ENCODE measurements around the gene KRTAP2-2. TPM values are rescaled to one million over a fixed set of nuclear protein-coding genes. Genes with fewer than 3 reads are reported as not detected.

The KRTAP2-2 gene
- total and polyA plus RNA-seq, 2 of the 4 experiments (the other 2 are of a cell fraction) = 0.17 TPM; not detected in 1

GRCh38 chr17:41026715-41027471, 28.1 kb downstream of the KRTAP2-2 start, which contains the start of gene KRTAP1-5:
Gene KRTAP1-5 (minus strand): TSS chr17:41027208. CDS start chr17:41027155, 53 bp downstream.
- Histone ChIP-seq H4K8ac (ENCODE audit: low read depth in 2 of 2, low read length in 2 of 2) (peak within 1 kb of the TSS in 1 of 2 experiments; percentile 74; a peak in 2 of 4 replicates), H3K4me2 (ENCODE audit: low read depth, low read length) (peak within 1 kb of the TSS; percentile 29), H2AK5ac (ENCODE audit: low read depth, low read length) (peak within 1 kb of the TSS; percentile 88), H2BK5ac (ENCODE audit: low read depth, low read length, poor library complexity, severe bottlenecking) (peak within 1 kb of the TSS; percentile 90), H2AK9ac (replicated peaks; ENCODE audit: low read depth, low read length, poor library complexity) (peak within 1 kb of the TSS; percentile 33), H4K20me1 (ENCODE audit: insufficient read depth, low read length) (no peaks in the 10 kb centered on the region), H3K4ac (ENCODE audit: low read depth, low read length) (peak within 1 kb of the TSS; percentile 75), H3K4me1 (ENCODE audit: control insufficient read depth, insufficient read depth, low read length) (peaks cover 13% of the 10 kb centered on the region), H3K36me3 (ENCODE audit: control insufficient read depth, insufficient read depth, low read length) (no peaks in the 10 kb centered on the region), H3K9ac (ENCODE audit: low read depth, low read length) (no peak within 1 kb of the TSS), H3K27me3 (ENCODE audit: control insufficient read depth, insufficient read depth, low read length) (no peaks in the 10 kb centered on the region), H3K18ac (ENCODE audit: low read depth, low read length) (peak within 1 kb of the TSS; percentile 91), H3K23ac (ENCODE audit: low read depth, low read length) (no peak within 1 kb of the TSS), H3K56ac (ENCODE audit: extremely low read depth, insufficient read depth, low read length) (no peak within 1 kb of the TSS), H3K27ac (ENCODE audit: insufficient read depth, low read length) (peak within 1 kb of the TSS; percentile 47), H4K5ac (ENCODE audit: low read depth, low read length) (peak within 1 kb of the TSS; percentile 56; the same call in 1 of the 2 replicates), H2BK20ac (ENCODE audit: low read depth, low read length) (peak within 1 kb of the TSS; percentile 57; the same call in 1 of the 2 replicates), H2AFZ (replicated peaks; ENCODE audit: low read length, poor library complexity) (peak within 1 kb of the TSS; percentile 40), H3K14ac (replicated peaks; ENCODE audit: low read depth, low read length) (peak within 1 kb of the TSS; percentile 73), H2BK15ac (ENCODE audit: low read depth, low read length) (peak within 1 kb of the TSS; percentile 93; the same call in 2 of the 3 replicates), H4K91ac (ENCODE audit: insufficient read depth, low read depth, low read length) (peak within 1 kb of the TSS; percentile 89), H3K9me3 (ENCODE audit: control insufficient read depth, insufficient read depth, low read length) (no peaks in the 10 kb centered on the region), H2BK120ac (ENCODE audit: low read depth, low read length) (peak within 1 kb of the TSS; percentile 60), H3K4me3 (ENCODE audit: insufficient read depth, low read depth, low read length) (no peak within 1 kb of the TSS), H3K9me1 (ENCODE audit: insufficient read depth, low read length) (peaks cover 7% of the 10 kb centered on the region), H3K79me1 (ENCODE audit: low read depth in 1 of 2, low read length in 2 of 2) (no peaks in the 10 kb centered on the region)
- peak; percentile 91 for DNase-seq
- WGBS, 2 experiments (ENCODE audit: extremely low coverage in 2 of 2, insufficient read length in 1 of 2) = 100% methylated on average over 2 of the region's 9 CpGs; no CpG with 5 or more reads in 1 of the 2 experiments
- TSS peak; percentile 94 for BruUV-seq (replicated peaks)
- ChIA-PET POLR2A (ENCODE audit: unreplicated experiment) (interaction anchor here (0.6 to 1.2 kb wide), 3 partner anchors 12 to 1074 kb away, joined by 3 to 8 read pairs (median 3); no protein-coding TSS in a partner anchor), CTCF (no interaction called here)
- in situ Hi-C loops (cut with MboI; ENCODE audit: low sequenced_read_pairs) (no loop called here), dilution Hi-C loops (cut with HindIII; ENCODE audit: low sequenced_read_pairs, unreplicated experiment) (no loop called here), intact Hi-C loops (cut with micrococcal nuclease) (no loop called here)
- ATAC-seq (ENCODE audit: low read depth) = peak; percentile 93
- TF ChIP-seq MAZ (IDR thresholded peaks at IDR 0.05; ENCODE audit: borderline replicate concordance, low read depth, low read length) = no peak
- 0 out of 2 replicates have a peak, but pooled peaks have one; percentile 28 for TF ChIP-seq FOS (IDR thresholded peaks at IDR 0.05; ENCODE audit: low read depth, low read length)
- peak; percentile 93 for TF ChIP-seq CEBPB (IDR thresholded peaks at IDR 0.05; ENCODE audit: low read depth, low read length)
- TF ChIP-seq POLR2A (IDR thresholded peaks at IDR 0.05; ENCODE audit: low read depth, low read length) = no peak
- TF ChIP-seq RCOR1 (IDR thresholded peaks at IDR 0.05; ENCODE audit: insufficient replicate concordance, low read length) = peak; percentile 28
- TF ChIP-seq MAFK (IDR thresholded peaks at IDR 0.05; ENCODE audit: low read depth, low read length) = no peak
- no peak for TF ChIP-seq RFX5 (IDR thresholded peaks at IDR 0.05; ENCODE audit: low read depth, low read length)
- TF ChIP-seq CTCF (conservative IDR thresholded peaks at IDR 0.05; ENCODE audit: low read depth, low read length) = no peak
- TF ChIP-seq ELK1 (IDR thresholded peaks at IDR 0.05; ENCODE audit: borderline replicate concordance, low read depth, low read length) = no peak
- TF ChIP-seq CHD1 (IDR thresholded peaks at IDR 0.05; ENCODE audit: low read depth, low read length) = no peak
- TF ChIP-seq RAD21 (IDR thresholded peaks at IDR 0.05; ENCODE audit: low read length) = no peak
- no peak for TF ChIP-seq USF2 (IDR thresholded peaks at IDR 0.05; ENCODE audit: low read depth, low read length)
- TF ChIP-seq BHLHE40 (IDR thresholded peaks at IDR 0.05; ENCODE audit: low read depth, low read length) = peak; percentile 4; the same call in 1 of the 2 replicates
- TF ChIP-seq MXI1 (IDR thresholded peaks at IDR 0.05; ENCODE audit: borderline replicate concordance, low read depth, low read length) = no peak

Data from IMR-90 (cell line).